Liver (tissue), 9 donors: ENCODE data around the gene DIABLO. TPM values are rescaled to one million over a fixed set of nuclear protein-coding genes. Genes with fewer than 3 reads are reported as not detected.
A peak's percentile ranks its signal among the peaks of the same experiment; 100 is the strongest.

Source experiments
- DNase-seq: peaks from one replicate; pipeline ENCODE4 v3.0.0-alpha.2; 2017; ENCODE audit warnings: low spot score
- H3K27ac ChIP-seq, 2 donors: one replicate each; pipeline ENCODE4 v1.7.0; 2013; ENCODE audit warnings: inconsistent platforms in 2 of 2, low read length in 2 of 2, control low read depth in 1 of 2, low read depth in 1 of 2, mild to moderate bottlenecking in 1 of 2
- H3K27me3 ChIP-seq, 4 donors: one replicate each; pipeline versions ENCODE4 v1.6.1 to v1.7.0; 2013; ENCODE audit warnings: low read length in 3 of 4, inconsistent platforms in 1 of 4, mild to moderate bottlenecking in 1 of 4, moderate library complexity in 1 of 4; ENCODE audit not compliant: control insufficient read depth in 4 of 4, insufficient read depth in 4 of 4
- H3K36me3 ChIP-seq, 4 donors: one replicate each; pipeline versions ENCODE4 v1.6.1 to v1.7.0; 2013; ENCODE audit warnings: low read length in 3 of 4, mild to moderate bottlenecking in 3 of 4, low read depth in 1 of 4, moderate library complexity in 1 of 4; ENCODE audit not compliant: control insufficient read depth in 4 of 4, insufficient read depth in 3 of 4
- H3K4me1 ChIP-seq, 4 donors: one replicate each; pipeline versions ENCODE4 v1.6.1 to v1.7.0; 2013; ENCODE audit warnings: low read length in 3 of 4, mild to moderate bottlenecking in 3 of 4, moderate library complexity in 1 of 4; ENCODE audit not compliant: control insufficient read depth in 4 of 4, insufficient read depth in 4 of 4
- H3K4me3 ChIP-seq, 3 donors: one replicate each; pipeline versions ENCODE4 v1.6.1 to v1.7.0; 2013; ENCODE audit warnings: low read length in 3 of 3, control low read depth in 1 of 3, low read depth in 1 of 3, mild to moderate bottlenecking in 1 of 3
- H3K9ac ChIP-seq, 2 donors: one replicate each; pipeline ENCODE4 v1.7.0; 2013; ENCODE audit warnings: low read length in 2 of 2, mild to moderate bottlenecking in 2 of 2, moderate library complexity in 2 of 2, control low read depth in 1 of 2, low read depth in 1 of 2
- H3K9me3 ChIP-seq, 4 donors: one replicate each; pipeline versions ENCODE4 v1.6.1 to v1.7.0; 2013; ENCODE audit warnings: low read length in 3 of 4; ENCODE audit not compliant: control insufficient read depth in 4 of 4
- EGR1 ChIP-seq, 2 donors: IDR thresholded peaks; 2 replicates each; pipeline ENCODE4 v1.6.1; 2016 to 2018; ENCODE audit warnings: antibody characterized with exemption in 2 of 2, low read depth in 2 of 2
- FOXA1 ChIP-seq: IDR thresholded peaks from 2 replicates; pipeline ENCODE4 v1.6.1; 2016; ENCODE audit warnings: antibody characterized with exemption
- FOXA2 ChIP-seq: IDR thresholded peaks from 2 replicates; pipeline ENCODE4 v1.6.1; 2016; ENCODE audit warnings: antibody characterized with exemption
- GABPA ChIP-seq, 2 donors: IDR thresholded peaks in 1 of 2; conservative IDR thresholded peaks in 1 of 2; 2 replicates each; pipeline ENCODE4 v1.6.1; 2016; ENCODE audit warnings: antibody characterized with exemption in 2 of 2, mild to moderate bottlenecking in 1 of 2, moderate library complexity in 1 of 2
- HNF4A ChIP-seq, 2 donors: conservative IDR thresholded peaks; 2 replicates each; pipeline ENCODE4 v1.6.1; 2016; ENCODE audit warnings: antibody characterized with exemption in 2 of 2, mild to moderate bottlenecking in 2 of 2
- HNF4G ChIP-seq: IDR thresholded peaks from 2 replicates; pipeline ENCODE4 v1.6.1; 2016; ENCODE audit warnings: antibody characterized with exemption
- JUND ChIP-seq, 2 donors: IDR thresholded peaks; 2 replicates each; pipeline ENCODE4 v1.6.1; 2016; ENCODE audit warnings: antibody characterized with exemption in 2 of 2
- NR2F2 ChIP-seq: IDR thresholded peaks from 2 replicates; pipeline ENCODE4 v1.6.1; 2016; ENCODE audit warnings: antibody characterized with exemption
- RAD21 ChIP-seq, 2 donors: IDR thresholded peaks; 2 replicates each; pipeline ENCODE4 v1.6.1; 2016; ENCODE audit warnings: antibody characterized with exemption in 2 of 2, mild to moderate bottlenecking in 2 of 2
- RXRA ChIP-seq, 2 donors: IDR thresholded peaks; 2 replicates each; pipeline ENCODE4 v1.6.1; 2017 to 2018; ENCODE audit warnings: antibody characterized with exemption in 2 of 2, mild to moderate bottlenecking in 1 of 2
- SP1 ChIP-seq: IDR thresholded peaks from 2 replicates; pipeline ENCODE4 v1.6.1; 2018; ENCODE audit warnings: antibody characterized with exemption, mild to moderate bottlenecking
- TAF1 ChIP-seq: conservative IDR thresholded peaks from 2 replicates; pipeline ENCODE4 v1.6.1; 2016; ENCODE audit warnings: antibody characterized with exemption, mild to moderate bottlenecking
- YY1 ChIP-seq: IDR thresholded peaks from 2 replicates; pipeline ENCODE4 v1.6.1; 2016; ENCODE audit warnings: antibody characterized with exemption, mild to moderate bottlenecking
- WGBS: extraction: QIAGEN DNeasy Blood & Tissue Kit; methylation state at CpG from one replicate; pipeline ENCODE4 v1.1.7; 2013; 5-methylcytosine and 5-hydroxymethylcytosine counted together
- polyA plus RNA-seq, 2 donors: library from polyadenylated mRNA; stranded (reverse) in 1 of 2; unstranded in 1 of 2; fragments of 200-250 nt in 1 of 2; fragments of >200 nt in 1 of 2; fragmentation: Nextera tagmentation in 1 of 2; extraction: Ambion mirVana in 1 of 2; gene quantifications; one replicate each; pipeline versions ENCODE4 v1.2.1 to v1.2.3, GENCODE V29; 2013 to 2015
- total RNA-seq, 2 donors: library from RNA; depleted of rRNA; stranded (reverse); fragments of >200 nt; gene quantifications; one replicate each; pipeline ENCODE4 v1.2.3, GENCODE V29; 2014
- TF ChIP-seq, protein P1 (sequence below): IDR thresholded peaks from 2 replicates; pipeline ENCODE4 v1.6.1; 2016; ENCODE audit warnings: antibody characterized with exemption
- TF ChIP-seq, protein P2 (sequence below): IDR thresholded peaks from 2 replicates; pipeline ENCODE4 v1.6.1; 2016; ENCODE audit warnings: antibody characterized with exemption
- TF ChIP-seq, protein P3 (sequence below): IDR thresholded peaks from 2 replicates; pipeline ENCODE4 v1.6.1; 2016; ENCODE audit warnings: antibody characterized with exemption
- TF ChIP-seq, protein P4 (sequence below): IDR thresholded peaks from 2 replicates; pipeline ENCODE4 v1.6.1; 2016; ENCODE audit warnings: antibody characterized with exemption, mild to moderate bottlenecking
- TF ChIP-seq, protein P5 (sequence below): fragments of 150-350 bp; IDR thresholded peaks from 2 replicates; pipeline ENCODE4 v1.5.1; 2017; ENCODE audit warnings: improper control_type of control experiment, low read depth, low read length; ENCODE audit not compliant: missing input control
- donor health status: healthy.
- donor health status: healthy.
- donor health status: healthy.
- donor health status: healthy.
- donor health status: healthy.

The DIABLO gene
- total RNA-seq, result 10 to 100 TPM; 20.4 to 27.4 TPM
- 10 to 100 TPM; 29.5 to 34.4 TPM for polyA plus RNA-seq

DNA sequence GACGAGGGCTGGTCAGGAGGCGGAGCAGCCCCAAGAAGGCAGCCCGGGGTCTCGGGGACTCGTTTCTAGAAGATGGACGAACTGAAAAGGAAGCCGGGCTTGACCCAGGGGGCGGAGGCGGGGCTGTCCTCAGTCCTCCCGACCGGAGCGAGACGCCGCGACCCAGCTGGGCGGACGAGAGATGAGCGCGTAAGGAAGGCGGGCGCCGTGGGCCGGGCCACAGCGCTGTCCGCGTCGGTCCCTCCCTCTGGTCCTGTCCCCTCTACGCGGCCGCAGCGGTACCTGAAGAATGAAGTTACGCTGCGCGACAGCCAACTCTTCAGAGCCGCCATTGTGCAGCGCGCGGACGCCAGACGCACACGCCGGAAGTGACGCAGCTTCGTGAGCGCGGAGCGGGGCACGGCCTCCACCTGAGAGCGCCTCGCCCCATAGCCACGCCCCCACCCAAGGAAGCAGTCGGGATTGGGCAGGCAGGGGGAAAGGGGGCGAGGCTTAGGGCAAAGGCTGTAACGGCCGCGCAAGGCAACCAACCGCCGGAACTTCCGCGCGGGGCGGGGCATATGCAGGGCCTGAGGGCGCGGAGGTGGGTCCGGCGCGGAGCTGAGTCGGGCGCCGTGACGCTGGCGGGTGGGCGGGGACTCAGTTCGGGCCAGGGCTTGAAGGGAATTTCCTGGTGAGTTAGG lies at the start of gene DIABLO:
DIABLO (minus strand) TSS at position 370 of the 683 bp plus-strand sequence; CDS start at position 332, 38 bp downstream.
- under 1% methylated on average over 74 of the region's 74 CpGs for WGBS
- Histone ChIP-seq H3K4me1 (peaks cover 14 to 22% (median 19%) of the 10 kb centered on the region in 4 donors), H3K9ac (peak within 1 kb of the TSS; percentile 61 to 63), H3K27ac (peak within 1 kb of the TSS; percentile 82 to 95), H3K36me3 (peaks cover 3 to 23% (median 18%) of the 10 kb centered on the region in 4 donors), H3K4me3 (peak within 1 kb of the TSS; percentile 77 to 97 (median 87)), H3K9me3 (no peaks in the 10 kb centered on the region), H3K27me3 (no peaks in the 10 kb centered on the region)
- DNase-seq, result peak; percentile 100
- TF ChIP-seq HNF4A (conservative IDR thresholded peaks at IDR 0.05), result peak in 1 of 2 donors; percentile 22
- TF ChIP-seq, protein P1, sequence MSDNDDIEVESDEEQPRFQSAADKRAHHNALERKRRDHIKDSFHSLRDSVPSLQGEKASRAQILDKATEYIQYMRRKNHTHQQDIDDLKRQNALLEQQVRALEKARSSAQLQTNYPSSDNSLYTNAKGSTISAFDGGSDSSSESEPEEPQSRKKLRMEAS, result peak; percentile 51
- TF ChIP-seq SP1, result peak; percentile 94
- TF ChIP-seq, protein P2, sequence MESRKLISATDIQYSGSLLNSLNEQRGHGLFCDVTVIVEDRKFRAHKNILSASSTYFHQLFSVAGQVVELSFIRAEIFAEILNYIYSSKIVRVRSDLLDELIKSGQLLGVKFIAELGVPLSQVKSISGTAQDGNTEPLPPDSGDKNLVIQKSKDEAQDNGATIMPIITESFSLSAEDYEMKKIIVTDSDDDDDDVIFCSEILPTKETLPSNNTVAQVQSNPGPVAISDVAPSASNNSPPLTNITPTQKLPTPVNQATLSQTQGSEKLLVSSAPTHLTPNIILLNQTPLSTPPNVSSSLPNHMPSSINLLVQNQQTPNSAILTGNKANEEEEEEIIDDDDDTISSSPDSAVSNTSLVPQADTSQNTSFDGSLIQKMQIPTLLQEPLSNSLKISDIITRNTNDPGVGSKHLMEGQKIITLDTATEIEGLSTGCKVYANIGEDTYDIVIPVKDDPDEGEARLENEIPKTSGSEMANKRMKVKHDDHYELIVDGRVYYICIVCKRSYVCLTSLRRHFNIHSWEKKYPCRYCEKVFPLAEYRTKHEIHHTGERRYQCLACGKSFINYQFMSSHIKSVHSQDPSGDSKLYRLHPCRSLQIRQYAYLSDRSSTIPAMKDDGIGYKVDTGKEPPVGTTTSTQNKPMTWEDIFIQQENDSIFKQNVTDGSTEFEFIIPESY, result peak; percentile 22
- TF ChIP-seq GABPA (IDR thresholded peaks at IDR 0.05 in 1 of 2, conservative IDR thresholded peaks at IDR 0.05 in 1 of 2), result peak; percentile 79 to 95
- no peak for TF ChIP-seq TAF1
- peak; percentile 99 for TF ChIP-seq YY1
- no peak for TF ChIP-seq FOXA2
- TF ChIP-seq EGR1 (IDR thresholded peaks at IDR 0.05; ENCODE audit: low read depth in 2 of 2), result peak in 1 of 2 donors; percentile 19
- TF ChIP-seq JUND (IDR thresholded peaks at IDR 0.05), result no peak
- TF ChIP-seq RXRA (IDR thresholded peaks at IDR 0.05), result peak in 1 of 2 donors; percentile 44

DNA sequence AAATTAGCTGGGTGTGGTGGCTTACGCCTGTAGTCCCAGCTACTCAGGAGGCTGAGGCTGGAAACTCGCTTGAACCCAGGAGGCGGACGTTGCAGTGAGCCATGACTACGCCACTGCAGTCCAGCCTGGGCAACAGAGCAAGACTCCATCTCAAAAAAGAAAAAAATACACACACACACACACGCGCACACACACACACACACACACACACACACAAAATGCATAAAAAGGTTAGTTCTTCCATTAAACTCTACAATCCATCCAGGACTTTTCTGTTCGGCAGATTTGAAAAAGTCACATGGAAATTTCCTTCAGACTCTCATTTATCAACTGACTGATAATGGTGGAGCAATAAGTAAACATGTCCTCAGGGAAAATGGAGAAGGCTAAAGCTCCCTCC lies 49.6 kb upstream of the DIABLO start:
- Histone ChIP-seq H3K4me3 (no peak overlapping the region), H3K9me3 (no peaks in the 10 kb centered on the region), H3K36me3 (peaks cover 8 to 44% (median 35%) of the 10 kb centered on the region in 4 donors), H3K9ac (no peak overlapping the region), H3K27ac (no peak overlapping the region), H3K27me3 (no peaks in the 10 kb centered on the region), H3K4me1 (no peaks in the 10 kb centered on the region)
- WGBS, result 94% methylated on average over 8 of the region's 8 CpGs
- no peak for DNase-seq
- TF ChIP-seq RXRA (IDR thresholded peaks at IDR 0.05) (no peak), SP1 (no peak), EGR1 (IDR thresholded peaks at IDR 0.05; ENCODE audit: low read depth in 2 of 2) (no peak), JUND (IDR thresholded peaks at IDR 0.05) (no peak), FOXA1 (no peak), HNF4G (no peak), NR2F2 (no peak), RAD21 (IDR thresholded peaks at IDR 0.05) (no peak), HNF4A (conservative IDR thresholded peaks at IDR 0.05) (no peak)
- TF ChIP-seq, protein P1, result no peak
- TF ChIP-seq, protein P3, sequence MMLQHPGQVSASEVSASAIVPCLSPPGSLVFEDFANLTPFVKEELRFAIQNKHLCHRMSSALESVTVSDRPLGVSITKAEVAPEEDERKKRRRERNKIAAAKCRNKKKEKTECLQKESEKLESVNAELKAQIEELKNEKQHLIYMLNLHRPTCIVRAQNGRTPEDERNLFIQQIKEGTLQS, result no peak
- TF ChIP-seq, protein P2, result no peak
- TF ChIP-seq, protein P4, sequence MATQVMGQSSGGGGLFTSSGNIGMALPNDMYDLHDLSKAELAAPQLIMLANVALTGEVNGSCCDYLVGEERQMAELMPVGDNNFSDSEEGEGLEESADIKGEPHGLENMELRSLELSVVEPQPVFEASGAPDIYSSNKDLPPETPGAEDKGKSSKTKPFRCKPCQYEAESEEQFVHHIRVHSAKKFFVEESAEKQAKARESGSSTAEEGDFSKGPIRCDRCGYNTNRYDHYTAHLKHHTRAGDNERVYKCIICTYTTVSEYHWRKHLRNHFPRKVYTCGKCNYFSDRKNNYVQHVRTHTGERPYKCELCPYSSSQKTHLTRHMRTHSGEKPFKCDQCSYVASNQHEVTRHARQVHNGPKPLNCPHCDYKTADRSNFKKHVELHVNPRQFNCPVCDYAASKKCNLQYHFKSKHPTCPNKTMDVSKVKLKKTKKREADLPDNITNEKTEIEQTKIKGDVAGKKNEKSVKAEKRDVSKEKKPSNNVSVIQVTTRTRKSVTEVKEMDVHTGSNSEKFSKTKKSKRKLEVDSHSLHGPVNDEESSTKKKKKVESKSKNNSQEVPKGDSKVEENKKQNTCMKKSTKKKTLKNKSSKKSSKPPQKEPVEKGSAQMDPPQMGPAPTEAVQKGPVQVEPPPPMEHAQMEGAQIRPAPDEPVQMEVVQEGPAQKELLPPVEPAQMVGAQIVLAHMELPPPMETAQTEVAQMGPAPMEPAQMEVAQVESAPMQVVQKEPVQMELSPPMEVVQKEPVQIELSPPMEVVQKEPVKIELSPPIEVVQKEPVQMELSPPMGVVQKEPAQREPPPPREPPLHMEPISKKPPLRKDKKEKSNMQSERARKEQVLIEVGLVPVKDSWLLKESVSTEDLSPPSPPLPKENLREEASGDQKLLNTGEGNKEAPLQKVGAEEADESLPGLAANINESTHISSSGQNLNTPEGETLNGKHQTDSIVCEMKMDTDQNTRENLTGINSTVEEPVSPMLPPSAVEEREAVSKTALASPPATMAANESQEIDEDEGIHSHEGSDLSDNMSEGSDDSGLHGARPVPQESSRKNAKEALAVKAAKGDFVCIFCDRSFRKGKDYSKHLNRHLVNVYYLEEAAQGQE, result no peak
- TF ChIP-seq, protein P5, sequence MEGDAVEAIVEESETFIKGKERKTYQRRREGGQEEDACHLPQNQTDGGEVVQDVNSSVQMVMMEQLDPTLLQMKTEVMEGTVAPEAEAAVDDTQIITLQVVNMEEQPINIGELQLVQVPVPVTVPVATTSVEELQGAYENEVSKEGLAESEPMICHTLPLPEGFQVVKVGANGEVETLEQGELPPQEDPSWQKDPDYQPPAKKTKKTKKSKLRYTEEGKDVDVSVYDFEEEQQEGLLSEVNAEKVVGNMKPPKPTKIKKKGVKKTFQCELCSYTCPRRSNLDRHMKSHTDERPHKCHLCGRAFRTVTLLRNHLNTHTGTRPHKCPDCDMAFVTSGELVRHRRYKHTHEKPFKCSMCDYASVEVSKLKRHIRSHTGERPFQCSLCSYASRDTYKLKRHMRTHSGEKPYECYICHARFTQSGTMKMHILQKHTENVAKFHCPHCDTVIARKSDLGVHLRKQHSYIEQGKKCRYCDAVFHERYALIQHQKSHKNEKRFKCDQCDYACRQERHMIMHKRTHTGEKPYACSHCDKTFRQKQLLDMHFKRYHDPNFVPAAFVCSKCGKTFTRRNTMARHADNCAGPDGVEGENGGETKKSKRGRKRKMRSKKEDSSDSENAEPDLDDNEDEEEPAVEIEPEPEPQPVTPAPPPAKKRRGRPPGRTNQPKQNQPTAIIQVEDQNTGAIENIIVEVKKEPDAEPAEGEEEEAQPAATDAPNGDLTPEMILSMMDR, result no peak
